Gastrocnemius medialis (tissue), 4 donors: ENCODE results near the gene TBC1D5. TPM values are rescaled to one million over a fixed set of nuclear protein-coding genes. Genes with fewer than 3 reads are reported as not detected.

ENCODE experiments used
- ATAC-seq, 2 donors: fragments of 150-250 bp; one replicate each; pipeline ENCODE4 v1.9.1; 2016
- DNase-seq, 2 donors: peaks; one replicate each; pipeline ENCODE4 v3.0.0-alpha.2; 2019
- H3K27ac ChIP-seq, 4 donors: fragments of 200-600 bp; sonication (generic); 1 replicate in 1 of 4; 2 replicates in 3 of 4; pipeline ENCODE4 v1.5.1; 2016 to 2018; ENCODE audit warnings: mild to moderate bottlenecking in 2 of 4, moderate library complexity in 1 of 4
- H3K27me3 ChIP-seq, 3 donors: fragments of 200-600 bp; sonication (generic) in 2 of 3; 1 replicate in 1 of 3; 2 replicates in 2 of 3; pipeline versions ENCODE4 v1.5.1 to v1.6.0; 2016 to 2019; ENCODE audit warnings: mild to moderate bottlenecking in 1 of 3, moderate library complexity in 1 of 3
- H3K36me3 ChIP-seq, 2 donors: fragments of 200-600 bp; sonication (generic) in 1 of 2; one replicate each; pipeline ENCODE4 v1.5.1; 2017 to 2018
- H3K4me1 ChIP-seq, 2 donors: fragments of 200-600 bp; sonication (generic) in 1 of 2; one replicate each; pipeline ENCODE4 v1.5.1; 2016 to 2017; ENCODE audit warnings: mild to moderate bottlenecking in 2 of 2
- H3K4me3 ChIP-seq, 4 donors: fragments of 200-600 bp; sonication (generic) in 3 of 4; 1 replicate in 1 of 4; 2 replicates in 3 of 4; pipeline ENCODE4 v1.5.1; 2016 to 2019; ENCODE audit warnings: mild to moderate bottlenecking in 2 of 4
- H3K9me3 ChIP-seq, 3 donors: fragments of 200-600 bp; sonication (generic) in 2 of 3; 1 replicate in 1 of 3; 2 replicates in 2 of 3; pipeline ENCODE4 v1.5.1; 2016 to 2019
- CTCF ChIP-seq, 5 experiments: fragments of 450-650 bp in 3 of 5; fragments of 200-600 bp in 2 of 5; sonication (generic) in 2 of 5; IDR thresholded peaks in 4 of 5; conservative IDR thresholded peaks in 1 of 5; 1 replicate in 4 of 5; 2 replicates in 1 of 5; pipeline ENCODE4 v1.5.1; 2016 to 2019; ENCODE audit warnings: antibody characterized with exemption in 5 of 5, mild to moderate bottlenecking in 3 of 5, moderate library complexity in 3 of 5
- POLR2A ChIP-seq, 2 donors: fragments of 450-650 bp; IDR thresholded peaks; one replicate each; pipeline ENCODE4 v1.6.1; 2017; ENCODE audit warnings: antibody characterized with exemption in 2 of 2, mild to moderate bottlenecking in 2 of 2, moderate library complexity in 2 of 2
- in situ Hi-C, 4 donors: fragments of 200-750 bp; cut with MboI; loops; one replicate each; pipeline versions ENCODE4 v1.15.0 to v1.8.0; 2017; ENCODE audit warnings: low sequenced_read_pairs in 4 of 4
- intact Hi-C: fragments of 100-400 bp; cut with DNase I; formaldehyde crosslinking; loops from one replicate; pipeline ENCODE4 v1.15.1; 2023; ENCODE audit warnings: low total_unique reads
- total RNA-seq, 4 donors: library from RNA; depleted of rRNA; stranded (reverse); fragments of >200 nt; gene quantifications; one replicate each; pipeline versions ENCODE4 v1.1.0 to v1.2.3, GENCODE V29; 2016

The TBC1D5 gene
- total RNA-seq, 4 donors from 2014 or later, result 20.3 to 34.4 (median 27.1) TPM

DNA sequence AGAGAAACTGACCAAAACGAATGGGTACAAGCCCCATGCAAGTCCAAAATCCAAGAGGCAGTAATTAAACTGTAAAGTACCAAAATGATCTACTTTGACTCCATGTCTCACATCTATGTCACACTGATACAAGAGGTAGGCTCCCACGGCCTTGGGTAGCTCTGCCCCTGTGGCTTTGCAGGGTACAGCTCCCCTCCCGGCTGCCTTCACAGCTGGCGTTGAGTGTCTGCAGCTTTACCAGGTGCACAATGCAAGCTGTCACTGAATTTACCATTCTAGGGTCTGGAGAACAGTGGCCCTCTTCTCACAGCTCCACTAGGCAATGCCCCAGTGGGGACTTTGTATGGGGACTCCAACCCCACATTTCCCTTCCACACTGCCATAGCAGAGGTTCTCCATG is 308.6 kb downstream of the TBC1D5 start:
- no peaks in the 10 kb centered on the region for H3K9me3 ChIP-seq
- TF ChIP-seq POLR2A (IDR thresholded peaks at IDR 0.05) (no peak), CTCF (IDR thresholded peaks at IDR 0.05 in 4 of 5, conservative IDR thresholded peaks at IDR 0.05 in 1 of 5) (no peak)
- H3K4me1 ChIP-seq, result peaks cover 8 to 10% of the 10 kb centered on the region in 2 donors
- ATAC-seq (no peak), DNase-seq (no peak)
- in situ Hi-C loops (loop anchor here (5.0 to 25.0 kb wide), 4 partner anchors 97 to 411 kb away; no protein-coding TSS in a partner anchor), intact Hi-C loops (no loop called here)
- H3K36me3 ChIP-seq, result no peaks in the 10 kb centered on the region
- H3K4me3 ChIP-seq, result no peak overlapping the region
- H3K27me3 ChIP-seq, result no peaks in the 10 kb centered on the region
- no peak overlapping the region for H3K27ac ChIP-seq

DNA sequence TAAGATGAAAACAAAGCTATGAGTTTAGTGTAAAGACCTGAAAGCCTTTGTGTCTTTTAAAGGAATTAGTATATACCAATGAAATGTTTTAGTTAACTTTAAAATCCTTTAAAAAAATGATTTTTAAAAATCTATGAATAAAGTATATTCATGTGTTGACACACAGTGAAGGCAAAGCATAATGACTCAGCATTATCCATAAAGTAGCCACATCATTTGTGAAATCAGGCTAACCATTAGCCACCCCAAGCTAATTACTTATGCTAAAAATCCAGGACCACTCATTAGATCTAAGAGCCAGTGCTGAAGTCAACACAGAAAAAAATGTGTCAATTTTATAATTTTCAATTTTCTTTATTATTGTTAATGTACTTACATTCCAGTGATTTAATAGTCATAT is 310.2 kb downstream of the TBC1D5 start:
- Histone ChIP-seq H3K36me3 (no peaks in the 10 kb centered on the region), H3K27me3 (no peaks in the 10 kb centered on the region), H3K4me3 (no peak overlapping the region), H3K4me1 (peaks cover 8 to 10% of the 10 kb centered on the region in 2 donors), H3K27ac (no peak overlapping the region), H3K9me3 (no peaks in the 10 kb centered on the region)
- no peak for DNase-seq
- in situ Hi-C loops (loop anchor here (5.0 to 25.0 kb wide), 4 partner anchors 95 to 413 kb away; no protein-coding TSS in a partner anchor), intact Hi-C loops (loop anchor here (1.0 kb wide), 1 partner anchor 409 kb away; no protein-coding TSS in a partner anchor)
- ATAC-seq, result no peak
- TF ChIP-seq POLR2A (IDR thresholded peaks at IDR 0.05) (no peak), CTCF (IDR thresholded peaks at IDR 0.05 in 4 of 5, conservative IDR thresholded peaks at IDR 0.05 in 1 of 5) (no peak)

- DNase-seq (no peak), ATAC-seq (no peak)
- Histone ChIP-seq H3K4me3 (no peak overlapping the region), H3K4me1 (peaks cover 8 to 10% of the 10 kb centered on the region in 2 donors), H3K27me3 (no peaks in the 10 kb centered on the region), H3K9me3 (no peaks in the 10 kb centered on the region), H3K27ac (no peak overlapping the region), H3K36me3 (no peaks in the 10 kb centered on the region)
- intact Hi-C loops (loop anchor here (1.0 kb wide), 2 partner anchors 255 to 410 kb away; no protein-coding TSS in a partner anchor), in situ Hi-C loops (loop anchor here (5.0 to 25.0 kb wide), 4 partner anchors 94 to 413 kb away; no protein-coding TSS in a partner anchor)
- TF ChIP-seq POLR2A (IDR thresholded peaks at IDR 0.05) (no peak), CTCF (IDR thresholded peaks at IDR 0.05 in 4 of 5, conservative IDR thresholded peaks at IDR 0.05 in 1 of 5) (no peak)
Measured at GRCh38 chr3:17431484-17432045, 310.9 kb downstream of the TBC1D5 start.

DNA sequence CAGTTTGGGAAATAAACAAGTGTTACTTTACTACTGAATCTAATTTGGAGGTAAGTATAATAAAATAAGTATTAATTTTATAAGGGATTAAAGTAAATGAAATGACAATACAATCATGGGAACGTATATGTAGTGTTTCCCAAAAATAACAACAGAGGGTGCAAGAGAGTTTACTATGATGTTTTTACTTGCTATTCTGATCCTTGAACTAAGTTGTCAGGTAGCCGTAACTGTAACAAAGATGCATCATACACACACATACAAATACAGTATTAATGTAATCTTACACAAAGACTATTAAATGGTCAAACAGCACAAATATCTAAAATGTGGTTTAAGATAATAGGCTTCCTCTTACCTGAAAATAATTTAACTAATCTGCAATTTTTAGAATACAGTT is 311.4 kb downstream of the TBC1D5 start:
- intact Hi-C loops (loop anchor here (1.0 kb wide), 1 partner anchor 255 kb away; no protein-coding TSS in a partner anchor), in situ Hi-C loops (loop anchor here (5.0 to 25.0 kb wide), 4 partner anchors 94 to 414 kb away; no protein-coding TSS in a partner anchor)
- ATAC-seq, result peak; percentile 66 to 77
- Histone ChIP-seq H3K4me1 (peaks cover 8 to 10% of the 10 kb centered on the region in 2 donors), H3K9me3 (no peaks in the 10 kb centered on the region), H3K27me3 (no peaks in the 10 kb centered on the region), H3K4me3 (no peak overlapping the region), H3K36me3 (no peaks in the 10 kb centered on the region), H3K27ac (no peak overlapping the region)
- TF ChIP-seq CTCF (IDR thresholded peaks at IDR 0.05 in 4 of 5, conservative IDR thresholded peaks at IDR 0.05 in 1 of 5), result peak; percentile 20 to 52 (median 44)
- TF ChIP-seq POLR2A (IDR thresholded peaks at IDR 0.05), result no peak
- DNase-seq, result no peak
